Thoracic aorta (tissue), 2 donors: ENCODE measurements around the gene IL3. TPM values are rescaled to one million over a fixed set of nuclear protein-coding genes. Genes with fewer than 3 reads are reported as not detected.

Experiments
- ATAC-seq: fragments of 150-250 bp; one replicate; pipeline ENCODE4 v1.8.0; 2017; ENCODE audit warnings: low read depth; ENCODE audit not compliant: insufficient number of reproducible peaks, low FRiP score
- DNase-seq: peaks from one replicate; pipeline ENCODE4 v3.0.0-alpha.2; 2020; ENCODE audit warnings: low spot score
- H3K27ac ChIP-seq, 2 donors: fragments of 200-600 bp; sonication (generic); 1 replicate in 1 of 2; 2 replicates in 1 of 2; pipeline ENCODE4 v1.5.1; 2016; ENCODE audit warnings: mild to moderate bottlenecking in 2 of 2, moderate library complexity in 2 of 2
- H3K27me3 ChIP-seq: fragments of 200-600 bp; sonication (generic); replicated peaks from 2 replicates; pipeline ENCODE4 v1.6.0; 2016; ENCODE audit warnings: mild to moderate bottlenecking; ENCODE audit not compliant: insufficient read depth
- H3K36me3 ChIP-seq: fragments of 200-600 bp; sonication (generic); one replicate; pipeline ENCODE4 v1.5.1; 2016
- H3K4me1 ChIP-seq, 2 donors: fragments of 200-600 bp; sonication (generic); 1 replicate in 1 of 2; 2 replicates in 1 of 2; pipeline versions ENCODE4 v1.5.1 to v1.6.0; 2016; ENCODE audit warnings: low read depth in 2 of 2, mild to moderate bottlenecking in 1 of 2; ENCODE audit not compliant: control insufficient read depth in 1 of 2
- H3K4me3 ChIP-seq: fragments of 200-600 bp; sonication (generic); 2 replicates; pipeline ENCODE4 v1.5.1; 2016; ENCODE audit warnings: mild to moderate bottlenecking
- H3K9me3 ChIP-seq: fragments of 200-600 bp; sonication (generic); 2 replicates; pipeline ENCODE4 v1.5.1; 2016
- total RNA-seq, 2 donors: library from RNA; depleted of rRNA; stranded (reverse); fragments of >200 nt; gene quantifications; one replicate each; pipeline versions ENCODE4 v1.1.0 to v1.2.3, GENCODE V29; 2016
- TF ChIP-seq, protein P1 (sequence below): fragments of 200-600 bp; sonication (generic); IDR thresholded peaks from one replicate; pipeline ENCODE4 v1.5.1; 2019; ENCODE audit warnings: antibody characterized with exemption

IL3 gene, protein sequence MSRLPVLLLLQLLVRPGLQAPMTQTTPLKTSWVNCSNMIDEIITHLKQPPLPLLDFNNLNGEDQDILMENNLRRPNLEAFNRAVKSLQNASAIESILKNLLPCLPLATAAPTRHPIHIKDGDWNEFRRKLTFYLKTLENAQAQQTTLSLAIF
- total RNA-seq: not detected

DNA sequence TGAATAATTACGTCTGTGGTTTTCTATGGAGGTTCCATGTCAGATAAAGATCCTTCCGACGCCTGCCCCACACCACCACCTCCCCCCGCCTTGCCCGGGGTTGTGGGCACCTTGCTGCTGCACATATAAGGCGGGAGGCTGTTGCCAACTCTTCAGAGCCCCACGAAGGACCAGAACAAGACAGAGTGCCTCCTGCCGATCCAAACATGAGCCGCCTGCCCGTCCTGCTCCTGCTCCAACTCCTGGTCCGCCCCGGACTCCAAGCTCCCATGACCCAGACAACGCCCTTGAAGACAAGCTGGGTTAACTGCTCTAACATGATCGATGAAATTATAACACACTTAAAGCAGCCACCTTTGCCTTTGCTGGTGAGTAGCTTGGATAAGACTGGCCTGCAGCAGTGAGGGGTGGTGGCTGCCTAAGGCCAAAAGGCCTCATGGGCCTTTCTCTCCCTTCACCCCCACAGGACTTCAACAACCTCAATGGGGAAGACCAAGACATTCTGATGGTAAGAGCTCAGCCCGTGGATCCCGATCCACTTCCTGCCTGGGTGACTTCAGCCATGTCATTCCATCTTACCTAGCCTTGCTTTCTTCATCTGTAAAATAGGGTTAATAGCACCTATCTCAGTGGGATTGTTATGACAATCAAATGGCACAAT is at the start of gene IL3:
Gene IL3, plus strand, starts transcription at position 155 of the 661 bp plus-strand sequence. Its CDS starts 52 bp downstream, at position 207.
- TF ChIP-seq, protein P1, sequence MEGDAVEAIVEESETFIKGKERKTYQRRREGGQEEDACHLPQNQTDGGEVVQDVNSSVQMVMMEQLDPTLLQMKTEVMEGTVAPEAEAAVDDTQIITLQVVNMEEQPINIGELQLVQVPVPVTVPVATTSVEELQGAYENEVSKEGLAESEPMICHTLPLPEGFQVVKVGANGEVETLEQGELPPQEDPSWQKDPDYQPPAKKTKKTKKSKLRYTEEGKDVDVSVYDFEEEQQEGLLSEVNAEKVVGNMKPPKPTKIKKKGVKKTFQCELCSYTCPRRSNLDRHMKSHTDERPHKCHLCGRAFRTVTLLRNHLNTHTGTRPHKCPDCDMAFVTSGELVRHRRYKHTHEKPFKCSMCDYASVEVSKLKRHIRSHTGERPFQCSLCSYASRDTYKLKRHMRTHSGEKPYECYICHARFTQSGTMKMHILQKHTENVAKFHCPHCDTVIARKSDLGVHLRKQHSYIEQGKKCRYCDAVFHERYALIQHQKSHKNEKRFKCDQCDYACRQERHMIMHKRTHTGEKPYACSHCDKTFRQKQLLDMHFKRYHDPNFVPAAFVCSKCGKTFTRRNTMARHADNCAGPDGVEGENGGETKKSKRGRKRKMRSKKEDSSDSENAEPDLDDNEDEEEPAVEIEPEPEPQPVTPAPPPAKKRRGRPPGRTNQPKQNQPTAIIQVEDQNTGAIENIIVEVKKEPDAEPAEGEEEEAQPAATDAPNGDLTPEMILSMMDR: no peak
- DNase-seq (no peak), ATAC-seq (no peak)
- H3K4me1 ChIP-seq: no peaks in the 10 kb centered on the region
- H3K27me3 ChIP-seq: no peaks in the 10 kb centered on the region
- H3K27ac ChIP-seq: no peak within 1 kb of the TSS
- no peaks in the 10 kb centered on the region for H3K9me3 ChIP-seq
- no peaks in the 10 kb centered on the region for H3K36me3 ChIP-seq
- H3K4me3 ChIP-seq: no peak within 1 kb of the TSS

DNA sequence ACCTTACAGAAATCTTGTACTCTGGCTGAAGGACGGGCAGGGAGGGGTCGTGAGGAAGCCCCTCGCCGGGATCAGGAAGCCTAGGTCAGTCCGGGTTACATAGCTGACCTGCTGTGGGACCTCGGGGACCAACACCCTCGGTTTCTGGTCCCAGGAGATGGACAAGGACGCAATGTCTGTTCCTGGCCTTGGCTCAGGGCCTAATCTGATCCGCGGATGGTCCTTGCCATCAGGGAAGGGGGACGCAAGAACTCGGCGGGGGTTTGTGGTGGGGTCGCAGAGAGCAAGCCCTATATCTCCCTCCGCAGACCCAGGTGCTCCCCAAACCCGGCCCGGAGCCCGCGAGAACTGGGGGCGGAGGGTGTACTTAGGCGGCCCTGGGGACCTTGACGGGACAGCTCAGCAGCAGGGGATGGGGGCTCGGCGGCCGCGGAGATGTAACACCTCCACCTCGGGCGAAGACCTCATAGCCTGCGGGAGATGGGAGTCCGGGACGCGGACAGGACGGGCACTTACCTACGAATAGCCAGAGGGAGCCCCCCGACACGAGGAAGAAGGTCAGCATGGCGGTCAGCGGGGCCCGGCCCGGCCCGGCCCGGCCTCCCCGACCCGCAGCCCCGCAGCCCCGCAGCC is 49.4 kb upstream of the IL3 start:
- ATAC-seq (no peak), DNase-seq (no peak)
- Histone ChIP-seq H3K9me3 (no peaks in the 10 kb centered on the region), H3K36me3 (no peaks in the 10 kb centered on the region), H3K4me1 (peaks cover 0 to 12% of the 10 kb centered on the region in 2 donors), H3K27me3 (no peaks in the 10 kb centered on the region), H3K27ac (no peak overlapping the region), H3K4me3 (peak overlapping the region; percentile 76)
- TF ChIP-seq, protein P1: no peak

DNA sequence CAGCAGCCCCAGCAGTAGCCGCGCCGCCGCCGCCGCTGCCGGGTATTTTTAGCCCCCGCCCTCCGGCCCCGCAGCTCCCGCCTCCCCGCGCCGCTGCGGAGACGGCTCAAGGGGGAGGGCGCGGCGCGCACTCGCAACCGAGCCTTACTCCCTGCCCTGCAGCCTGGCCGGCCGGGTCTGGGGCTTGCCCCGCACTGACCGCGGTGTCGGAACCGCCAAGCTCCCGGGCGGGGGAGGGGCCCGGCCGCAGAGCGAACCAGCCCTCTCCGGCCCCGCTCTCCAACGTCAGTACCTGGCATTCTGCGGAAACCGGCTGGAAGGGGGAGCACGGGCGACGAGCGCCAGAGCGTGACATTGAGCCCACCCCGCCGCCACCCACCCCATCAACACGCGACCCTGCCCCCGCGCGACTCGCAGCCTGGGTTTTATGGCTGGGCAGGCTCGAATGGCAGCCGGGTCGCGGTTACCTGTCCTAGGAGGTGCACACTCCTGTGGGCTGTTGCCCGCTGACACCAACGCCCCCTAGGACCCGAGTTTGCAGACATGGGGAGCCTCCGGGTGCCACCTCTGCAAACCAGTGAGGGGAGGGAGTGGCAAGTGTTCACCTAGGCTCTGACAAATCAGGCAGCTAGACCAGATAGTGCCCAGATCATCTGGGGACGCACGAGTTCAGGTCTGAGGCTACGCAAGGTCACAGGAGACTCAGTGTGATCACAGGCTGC is 48.7 kb upstream of the IL3 start, which contains the start of gene ACSL6:
Gene ACSL6, minus strand, starts transcription at position 37 of the 722 bp plus-strand sequence. CDS start 105 bp downstream, outside the sequence.
- Histone ChIP-seq H3K27ac (no peak within 1 kb of the TSS), H3K9me3 (no peaks in the 10 kb centered on the region), H3K4me3 (peak within 1 kb of the TSS; percentile 76), H3K36me3 (no peaks in the 10 kb centered on the region), H3K4me1 (peaks cover 0 to 12% of the 10 kb centered on the region in 2 donors), H3K27me3 (no peaks in the 10 kb centered on the region)
- DNase-seq (no peak), ATAC-seq (no peak)
- TF ChIP-seq, protein P1: no peak

DNA sequence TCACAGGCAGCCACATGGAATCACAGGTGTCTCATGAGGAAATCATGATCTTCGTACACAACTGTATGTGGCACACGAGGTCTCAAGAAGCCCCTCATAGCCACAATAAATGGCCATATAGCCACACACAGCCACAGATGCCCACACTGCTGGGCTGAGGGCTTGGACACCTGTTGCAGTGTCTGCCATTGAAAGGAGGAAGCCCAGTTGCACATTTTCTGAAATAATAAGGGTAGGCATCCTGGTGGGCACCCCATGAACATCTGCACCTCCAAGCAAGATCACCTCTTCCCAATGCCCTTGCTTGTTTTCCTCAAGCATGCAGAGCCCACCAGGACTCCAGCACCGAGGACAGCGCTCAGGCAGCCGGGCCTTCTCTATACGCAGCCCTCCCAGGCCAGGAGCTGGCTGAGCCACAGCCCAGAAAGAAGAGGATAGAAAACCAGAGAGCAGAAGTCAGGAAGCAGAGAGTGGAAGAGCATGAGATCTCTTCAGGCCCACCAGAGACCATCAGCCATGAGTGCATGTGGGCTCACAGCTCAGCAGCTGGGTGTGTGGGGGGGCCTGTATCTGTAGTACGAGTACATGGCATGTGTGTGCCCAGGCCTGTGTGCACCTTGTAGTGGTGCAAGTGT is 48.0 kb upstream of the IL3 start:
- Histone ChIP-seq H3K36me3 (no peaks in the 10 kb centered on the region), H3K27ac (no peak overlapping the region), H3K4me3 (no peak overlapping the region), H3K27me3 (no peaks in the 10 kb centered on the region), H3K9me3 (no peaks in the 10 kb centered on the region), H3K4me1 (peaks cover 0 to 12% of the 10 kb centered on the region in 2 donors)
- ATAC-seq: no peak
- no peak for DNase-seq
- TF ChIP-seq, protein P1: no peak
